SK-N-MC (cell line): ENCODE results near the gene STS.
"Not testable (repeated sequence)": the region's sequence is repeated elsewhere in the genome, so short reads cannot be mapped to it uniquely, and the experiment has no call there.

Source experiments
- DNase-seq: peaks from one replicate; pipeline ENCODE4 v3.0.0-alpha.2; 2011; ENCODE audit warnings: low read depth, low spot score
- H3K27ac ChIP-seq: fragments of 200-600 bp; sonication (generic); 2 replicates; pipeline ENCODE4 v1.5.1; 2016; ENCODE audit warnings: mixed run types
- H3K36me3 ChIP-seq: fragments of 200-600 bp; sonication (generic); 2 replicates; pipeline ENCODE4 v1.6.1; 2017; ENCODE audit warnings: antibody characterized with exemption, low read length, mixed read lengths; ENCODE audit not compliant: insufficient read depth
- H3K4me3 ChIP-seq: fragments of 200-600 bp; sonication (generic); 2 replicates; pipeline ENCODE4 v1.5.1; 2016
- H3K9ac ChIP-seq: fragments of 200-600 bp; sonication (generic); 2 replicates; pipeline ENCODE4 v1.8.0; 2017; ENCODE audit warnings: mixed run types, mixed read lengths; ENCODE audit not compliant: insufficient read length
- H3K9me3 ChIP-seq: fragments of 200-600 bp; sonication (generic); 2 replicates; pipeline ENCODE4 v1.6.1; 2017; ENCODE audit warnings: low read depth, mild to moderate bottlenecking, antibody characterized with exemption, low read length, moderate library complexity, mixed read lengths
- EZH2 ChIP-seq: fragments of 200-600 bp; sonication (generic); IDR thresholded peaks from one replicate; pipeline ENCODE4 v1.6.1; 2017; ENCODE audit warnings: antibody characterized with exemption
- FOXP2 ChIP-seq: optimal IDR thresholded peaks from 2 replicates; pipeline ENCODE3; 2011; ENCODE audit warnings: mild to moderate bottlenecking, moderate library complexity; ENCODE audit not compliant: insufficient read depth; ENCODE audit errors: extremely low read length, control extremely low read depth
- POLR2AphosphoS5 ChIP-seq: IDR thresholded peaks from 2 replicates; pipeline ENCODE4 v1.6.1; 2012; ENCODE audit warnings: mild to moderate bottlenecking, low read depth, low read length, borderline replicate concordance

The STS gene

DNA sequence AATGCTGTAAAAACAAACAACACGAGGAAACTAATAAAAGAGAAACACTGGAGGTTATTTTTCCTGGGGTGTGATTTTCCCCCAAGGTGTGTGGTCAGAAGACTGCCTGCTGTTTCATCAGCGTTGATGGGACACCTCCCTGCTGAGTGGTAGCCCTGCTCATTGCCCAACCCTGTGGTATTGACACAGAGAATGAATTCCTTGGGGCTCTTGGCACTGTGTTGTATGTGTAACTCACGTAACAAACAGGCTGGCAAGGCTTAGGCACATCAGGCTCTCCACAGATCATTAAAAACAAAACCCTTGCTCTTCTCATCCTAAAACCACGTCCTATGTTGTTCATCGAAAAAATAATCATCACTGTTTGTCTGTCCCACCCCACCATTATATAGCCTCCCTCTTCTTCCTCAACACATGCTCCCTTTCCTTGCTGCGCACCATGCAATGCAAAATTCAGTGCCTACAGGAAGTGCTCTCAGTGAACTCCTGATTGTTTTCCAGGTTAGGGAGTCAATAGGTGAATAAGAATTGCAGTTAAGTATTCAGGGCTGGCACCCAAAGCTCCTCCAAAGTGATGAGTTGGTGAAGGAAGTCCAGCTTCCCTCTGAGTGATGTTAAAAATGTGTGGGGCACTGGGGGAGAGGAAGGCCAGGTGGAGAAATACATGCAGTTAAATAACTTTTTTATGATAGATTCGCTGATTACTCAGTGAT is 11.8 kb downstream of the STS start:
- no peak overlapping the region for H3K27ac ChIP-seq
- no peak overlapping the region for H3K9ac ChIP-seq
- no peaks in the 10 kb centered on the region for H3K9me3 ChIP-seq
- DNase-seq, result no peak
- no peaks in the 10 kb centered on the region for H3K36me3 ChIP-seq
- no peak overlapping the region for H3K4me3 ChIP-seq
- no peak for TF ChIP-seq POLR2AphosphoS5
- TF ChIP-seq FOXP2, result no peak
- TF ChIP-seq EZH2, result no peak

DNA sequence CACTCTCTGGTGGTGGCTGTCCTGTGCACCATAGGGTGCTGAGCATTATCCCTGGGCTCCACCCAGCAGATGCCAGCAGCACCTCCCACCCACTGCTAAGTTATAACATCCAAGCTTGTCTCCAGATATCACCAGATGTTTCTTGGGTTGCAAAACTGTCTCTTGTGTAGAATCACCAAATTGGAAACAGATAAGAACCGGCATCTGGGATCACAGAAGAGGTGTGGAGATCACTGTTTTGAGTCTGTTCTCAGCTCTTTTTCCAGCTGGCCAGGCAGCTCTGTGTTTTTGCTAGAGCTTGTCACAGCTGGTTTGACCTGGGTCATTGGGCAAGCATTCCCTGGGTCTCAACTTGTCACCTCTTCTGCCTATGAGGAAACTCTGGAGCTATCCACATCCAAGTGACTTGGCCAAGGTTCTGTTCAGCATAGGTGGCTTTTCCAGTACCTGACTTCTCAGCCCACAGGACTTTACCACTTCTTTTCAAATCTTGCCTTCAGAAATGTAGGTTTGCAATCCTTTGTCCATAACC is 15.7 kb downstream of the STS start:
- no peak overlapping the region for H3K4me3 ChIP-seq
- H3K9me3 ChIP-seq, result no peaks in the 10 kb centered on the region
- H3K27ac ChIP-seq, result no peak overlapping the region
- H3K9ac ChIP-seq, result no peak overlapping the region
- TF ChIP-seq POLR2AphosphoS5, result no peak
- DNase-seq, result no peak
- no peaks in the 10 kb centered on the region for H3K36me3 ChIP-seq

DNA sequence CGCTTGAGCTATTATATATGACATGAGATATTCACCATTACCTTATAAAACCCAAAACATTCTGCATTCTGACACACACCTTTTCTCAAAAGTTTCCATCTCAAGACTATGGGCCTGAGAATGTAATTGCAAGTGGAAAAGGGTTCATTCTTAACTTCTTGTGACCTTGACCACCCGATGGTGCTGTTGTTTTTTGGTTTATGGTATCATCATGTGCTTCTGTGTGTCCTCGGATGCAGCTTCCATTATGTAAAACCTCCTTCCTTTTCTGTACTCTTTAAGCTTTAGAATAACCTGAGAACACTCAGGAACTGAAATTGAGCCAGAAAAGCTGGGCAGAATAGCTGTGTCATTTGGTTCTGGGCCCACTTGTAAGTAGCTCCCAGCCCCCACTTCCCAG is 16.7 kb downstream of the STS start:
- no peaks in the 10 kb centered on the region for H3K9me3 ChIP-seq
- no peaks in the 10 kb centered on the region for H3K36me3 ChIP-seq
- H3K4me3 ChIP-seq, result no peak overlapping the region
- TF ChIP-seq FOXP2, result no peak
- TF ChIP-seq POLR2AphosphoS5, result no peak
- TF ChIP-seq EZH2, result no peak
- no peak for DNase-seq
- no peak overlapping the region for H3K9ac ChIP-seq
- no peak overlapping the region for H3K27ac ChIP-seq

DNA sequence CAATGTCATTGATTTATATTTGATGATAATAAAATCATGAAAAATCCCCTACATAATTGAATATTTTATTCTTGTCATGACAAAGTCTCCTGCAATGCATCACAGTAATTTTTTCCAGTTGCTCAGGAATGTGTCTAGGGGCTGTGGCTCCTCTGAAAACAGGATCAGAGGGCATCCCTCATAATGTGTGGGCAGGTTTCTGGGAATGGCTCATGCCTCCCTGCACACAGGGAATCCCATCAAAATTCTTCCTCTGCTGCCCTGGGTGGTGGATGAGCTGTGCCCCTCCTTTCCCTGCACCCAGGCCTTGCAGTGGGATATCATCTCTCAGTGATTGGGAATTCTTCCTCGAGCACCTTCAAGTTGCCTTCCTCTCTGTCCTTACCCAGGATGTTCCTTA is 20.9 kb downstream of the STS start:
- DNase-seq, result no peak
- TF ChIP-seq FOXP2, result no peak
- TF ChIP-seq EZH2, result no peak
- TF ChIP-seq POLR2AphosphoS5, result no peak
- H3K36me3 ChIP-seq, result no peaks in the 10 kb centered on the region
- H3K9me3 ChIP-seq, result no peaks in the 10 kb centered on the region
- H3K4me3 ChIP-seq, result no peak overlapping the region
- no peak overlapping the region for H3K9ac ChIP-seq
- no peak overlapping the region for H3K27ac ChIP-seq

DNA sequence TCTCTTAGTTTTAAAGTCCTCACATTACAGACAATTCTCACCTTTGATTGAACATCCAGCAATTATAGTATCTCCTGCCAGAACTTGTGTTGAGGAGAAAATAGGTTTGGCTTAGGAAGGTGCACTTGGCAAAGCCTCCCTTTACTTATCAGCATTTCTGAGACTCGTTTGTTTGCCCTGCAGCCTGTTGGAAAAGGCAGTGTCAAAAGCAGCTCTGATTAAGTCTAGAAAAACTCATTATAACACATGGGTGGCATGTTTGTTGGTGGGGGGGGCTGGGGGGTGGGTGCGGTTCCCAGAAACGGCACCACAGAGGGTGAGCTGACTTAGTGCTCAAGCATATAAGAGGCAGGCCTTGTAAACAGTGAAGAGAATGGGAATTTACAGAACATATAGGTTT is 22.1 kb downstream of the STS start:
- TF ChIP-seq FOXP2 (no peak), POLR2AphosphoS5 (no peak), EZH2 (no peak)
- Histone ChIP-seq H3K27ac (no peak overlapping the region), H3K4me3 (no peak overlapping the region), H3K9ac (no peak overlapping the region), H3K36me3 (no peaks in the 10 kb centered on the region), H3K9me3 (no peaks in the 10 kb centered on the region)
- DNase-seq, result no peak

DNA sequence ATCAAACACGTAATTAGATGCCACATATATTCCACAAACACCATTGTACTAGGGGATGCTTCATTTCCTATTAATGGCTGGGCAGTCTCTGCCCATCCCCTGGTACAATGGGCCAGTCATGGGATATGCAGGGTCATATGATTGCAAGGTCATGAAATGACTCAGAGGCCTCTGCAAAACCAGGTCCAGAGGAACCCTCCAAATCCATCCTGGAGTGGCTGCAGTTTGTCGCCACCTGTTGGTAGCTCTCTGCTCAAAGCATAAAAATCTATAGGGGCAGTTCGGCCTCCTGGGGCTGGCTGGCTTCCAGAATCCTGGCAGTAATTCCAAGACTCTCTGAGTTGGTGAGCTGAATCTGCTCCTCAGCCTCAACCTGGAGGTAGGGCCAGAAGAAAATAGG is 23.4 kb downstream of the STS start:
- Histone ChIP-seq H3K27ac (no peak overlapping the region), H3K9me3 (no peaks in the 10 kb centered on the region), H3K36me3 (no peaks in the 10 kb centered on the region), H3K9ac (no peak overlapping the region), H3K4me3 (no peak overlapping the region)
- TF ChIP-seq EZH2 (no peak), FOXP2 (no peak), POLR2AphosphoS5 (no peak)
- no peak for DNase-seq

DNA sequence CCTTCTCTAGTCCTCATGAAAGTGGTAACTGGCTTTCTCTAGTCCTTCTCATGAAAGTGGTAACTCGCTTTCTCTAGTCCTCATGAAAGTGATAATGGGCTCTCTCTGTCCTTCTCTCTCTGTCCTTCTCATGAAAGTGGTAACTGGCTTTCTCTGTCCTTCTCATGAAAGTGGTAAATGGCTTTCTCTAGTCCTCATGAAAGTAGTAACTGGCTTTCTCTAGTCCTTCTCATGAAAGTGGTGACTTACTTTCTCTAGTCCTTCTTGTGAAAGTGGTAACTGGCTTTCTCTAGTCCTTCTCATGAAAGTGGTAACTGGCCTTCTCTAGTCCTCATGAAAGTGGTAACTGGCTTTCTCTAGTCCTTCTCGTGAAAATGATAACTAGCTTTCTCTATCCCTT is 31.3 kb downstream of the STS start:
- not testable (repeated sequence) for H3K27ac ChIP-seq, H3K9ac ChIP-seq, H3K4me3 ChIP-seq, H3K9me3 ChIP-seq, DNase-seq, H3K36me3 ChIP-seq

DNA sequence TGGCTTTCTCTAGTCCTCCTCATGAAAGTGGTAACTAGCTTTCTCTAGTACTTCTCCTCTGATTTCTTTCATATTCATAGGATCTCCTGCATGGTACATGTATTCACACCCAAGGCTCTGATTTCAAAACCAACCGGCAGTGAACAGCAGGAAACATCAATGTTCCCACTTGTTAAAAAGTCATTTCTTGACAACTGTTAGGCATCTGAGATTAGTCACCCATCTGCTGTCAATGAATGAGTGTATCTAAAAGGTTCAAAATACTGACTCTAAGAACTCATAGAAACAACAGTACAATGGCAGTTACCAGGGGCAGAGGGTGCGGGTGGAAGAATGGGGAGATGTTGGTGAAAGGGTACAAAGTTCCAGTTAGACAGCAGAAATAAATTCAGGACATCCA is 31.9 kb downstream of the STS start:
- Histone ChIP-seq H3K36me3 (no peaks in the 10 kb centered on the region), H3K9ac (no peak overlapping the region), H3K4me3 (no peak overlapping the region), H3K27ac (no peak overlapping the region), H3K9me3 (no peaks in the 10 kb centered on the region)
- no peak for DNase-seq
- TF ChIP-seq FOXP2 (no peak), EZH2 (no peak), POLR2AphosphoS5 (no peak)

DNA sequence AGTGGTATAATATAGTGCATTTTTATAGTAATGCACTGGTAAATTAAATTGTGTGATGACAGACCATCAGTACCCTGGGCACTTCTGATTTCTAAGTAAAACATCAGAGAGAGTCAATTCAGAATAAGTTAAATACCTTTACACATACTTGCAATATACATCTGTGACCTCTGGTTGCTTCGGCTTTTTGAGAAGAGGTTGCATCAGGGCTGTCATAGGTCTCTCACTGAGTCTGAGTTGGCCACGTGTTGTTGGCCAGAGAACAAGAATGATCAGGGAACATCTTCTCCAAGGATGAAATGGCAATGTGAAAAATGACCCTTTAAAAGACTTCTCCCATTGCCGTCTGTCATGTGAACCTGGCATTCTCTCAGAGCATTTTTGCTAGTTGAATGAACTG is 37.3 kb downstream of the STS start:
- no peak for DNase-seq
- Histone ChIP-seq H3K9me3 (no peaks in the 10 kb centered on the region), H3K9ac (no peak overlapping the region), H3K36me3 (no peaks in the 10 kb centered on the region), H3K27ac (no peak overlapping the region), H3K4me3 (no peak overlapping the region)
- no peak for TF ChIP-seq EZH2
- no peak for TF ChIP-seq POLR2AphosphoS5
- no peak for TF ChIP-seq FOXP2
